Omental fat pad (tissue), 4 donors: ENCODE measurements around the gene PPP1R14C. TPM values are rescaled to one million over a fixed set of nuclear protein-coding genes. Genes with fewer than 3 reads are reported as not detected.

ENCODE experiments used
- ATAC-seq: fragments of 150-250 bp; one replicate; pipeline ENCODE4 v1.9.1; 2016; ENCODE audit warnings: mild to moderate bottlenecking, moderate library complexity; ENCODE audit not compliant: low FRiP score
- DNase-seq: peaks from one replicate; pipeline ENCODE4 v3.0.0-alpha.2; 2019; ENCODE audit warnings: low spot score
- total RNA-seq, 4 donors: library from RNA; depleted of rRNA; stranded (reverse); fragments of >200 nt; gene quantifications; one replicate each; pipeline ENCODE4 v1.1.0, GENCODE V29; 2016
- TF ChIP-seq, protein P1 (sequence below), 3 donors: fragments of 450-650 bp; IDR thresholded peaks; one replicate each; pipeline ENCODE4 v1.5.1; 2016 to 2017; ENCODE audit warnings: antibody characterized with exemption in 3 of 3, mild to moderate bottlenecking in 3 of 3, moderate library complexity in 2 of 3

Gene PPP1R14C
- total RNA-seq, 4 donors from 2014 or later = 0.31 to 1.1 TPM; not detected in 2

DNA sequence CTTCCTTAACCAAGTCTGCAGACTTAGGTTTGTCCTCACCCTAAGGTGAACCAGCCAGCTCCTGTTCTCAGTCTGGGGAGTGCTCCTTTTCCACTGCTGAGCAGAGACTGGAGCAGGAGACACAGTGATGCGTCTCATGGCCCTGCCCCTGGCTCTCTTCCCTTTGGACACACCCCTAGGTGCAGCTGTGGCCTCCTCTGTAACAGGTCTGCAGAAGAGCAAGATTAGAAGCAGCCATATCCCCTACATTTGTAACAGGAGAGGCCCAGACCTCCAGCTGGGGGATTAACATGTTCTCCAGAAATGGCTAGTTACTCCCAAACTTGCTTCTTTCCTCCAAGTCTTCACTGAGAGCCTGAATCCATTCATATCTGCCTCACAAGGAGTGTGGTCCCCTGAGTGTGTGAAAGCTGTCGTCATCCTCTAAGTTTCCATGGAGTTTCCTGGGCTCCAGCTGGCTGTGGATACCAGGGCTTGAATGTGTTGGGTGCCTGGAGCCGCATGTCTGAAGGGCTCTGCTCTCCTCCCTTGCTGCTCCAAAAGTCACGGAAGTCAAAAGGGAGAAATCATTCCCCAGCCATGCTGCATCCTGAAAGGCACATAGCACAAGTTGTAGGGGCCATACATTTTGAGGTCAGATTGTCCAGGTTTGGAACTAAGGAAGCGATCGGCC lies 57.7 kb downstream of the PPP1R14C start:
- TF ChIP-seq, protein P1, sequence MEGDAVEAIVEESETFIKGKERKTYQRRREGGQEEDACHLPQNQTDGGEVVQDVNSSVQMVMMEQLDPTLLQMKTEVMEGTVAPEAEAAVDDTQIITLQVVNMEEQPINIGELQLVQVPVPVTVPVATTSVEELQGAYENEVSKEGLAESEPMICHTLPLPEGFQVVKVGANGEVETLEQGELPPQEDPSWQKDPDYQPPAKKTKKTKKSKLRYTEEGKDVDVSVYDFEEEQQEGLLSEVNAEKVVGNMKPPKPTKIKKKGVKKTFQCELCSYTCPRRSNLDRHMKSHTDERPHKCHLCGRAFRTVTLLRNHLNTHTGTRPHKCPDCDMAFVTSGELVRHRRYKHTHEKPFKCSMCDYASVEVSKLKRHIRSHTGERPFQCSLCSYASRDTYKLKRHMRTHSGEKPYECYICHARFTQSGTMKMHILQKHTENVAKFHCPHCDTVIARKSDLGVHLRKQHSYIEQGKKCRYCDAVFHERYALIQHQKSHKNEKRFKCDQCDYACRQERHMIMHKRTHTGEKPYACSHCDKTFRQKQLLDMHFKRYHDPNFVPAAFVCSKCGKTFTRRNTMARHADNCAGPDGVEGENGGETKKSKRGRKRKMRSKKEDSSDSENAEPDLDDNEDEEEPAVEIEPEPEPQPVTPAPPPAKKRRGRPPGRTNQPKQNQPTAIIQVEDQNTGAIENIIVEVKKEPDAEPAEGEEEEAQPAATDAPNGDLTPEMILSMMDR (IDR thresholded peaks at IDR 0.05) = no peak
- DNase-seq (no peak), ATAC-seq (no peak)

DNA sequence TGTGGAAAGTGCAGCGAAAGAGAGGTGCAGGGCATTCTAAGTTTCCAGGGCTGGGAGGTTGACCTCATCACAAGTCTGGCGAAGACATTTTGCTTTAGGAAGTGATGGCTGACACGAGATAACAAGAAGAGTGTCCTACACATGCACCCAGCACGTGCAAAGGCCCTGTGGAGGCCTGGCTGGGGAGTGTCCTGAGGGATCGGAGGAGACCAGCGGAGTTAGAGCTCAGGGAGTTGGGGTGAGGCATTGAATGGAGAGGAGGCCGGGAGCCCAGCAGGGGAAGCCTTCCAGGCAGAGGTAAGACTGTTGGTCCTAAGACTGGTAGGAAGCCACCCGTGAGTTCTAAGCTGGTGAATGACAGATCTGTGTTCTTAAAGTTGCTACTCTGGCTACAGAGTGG lies 58.4 kb downstream of the PPP1R14C start:
- DNase-seq = no peak
- TF ChIP-seq, protein P1 (IDR thresholded peaks at IDR 0.05) = no peak
- no peak for ATAC-seq

DNA sequence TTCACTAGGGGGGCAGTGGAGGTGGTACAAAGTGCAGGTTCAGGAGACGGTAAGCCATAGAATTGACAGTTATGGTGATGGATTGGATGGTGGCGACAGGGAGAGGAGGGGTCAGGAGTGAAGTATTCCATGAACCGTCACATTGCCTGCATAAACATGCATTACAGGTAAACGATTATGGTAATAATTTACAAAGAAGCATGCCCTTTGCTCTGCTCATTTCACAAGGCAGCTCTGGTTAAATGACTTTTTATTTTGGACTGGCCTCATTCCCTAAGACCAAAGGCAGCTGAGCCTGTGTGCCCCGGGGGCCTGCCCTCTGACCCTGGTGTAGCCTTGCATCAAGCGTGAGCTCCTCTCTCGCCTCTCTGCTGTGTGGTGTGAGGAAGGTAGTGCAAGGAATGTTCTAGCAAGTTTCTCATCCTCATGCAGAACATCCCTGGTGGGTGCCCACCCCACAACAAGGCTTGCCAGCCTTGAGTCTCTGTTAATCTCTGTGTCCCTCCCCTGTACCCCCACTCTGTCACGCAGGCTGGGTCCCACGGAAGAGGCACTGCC lies 59.0 kb downstream of the PPP1R14C start:
- ATAC-seq (no peak), DNase-seq (no peak)
- TF ChIP-seq, protein P1 (IDR thresholded peaks at IDR 0.05) = no peak

DNA sequence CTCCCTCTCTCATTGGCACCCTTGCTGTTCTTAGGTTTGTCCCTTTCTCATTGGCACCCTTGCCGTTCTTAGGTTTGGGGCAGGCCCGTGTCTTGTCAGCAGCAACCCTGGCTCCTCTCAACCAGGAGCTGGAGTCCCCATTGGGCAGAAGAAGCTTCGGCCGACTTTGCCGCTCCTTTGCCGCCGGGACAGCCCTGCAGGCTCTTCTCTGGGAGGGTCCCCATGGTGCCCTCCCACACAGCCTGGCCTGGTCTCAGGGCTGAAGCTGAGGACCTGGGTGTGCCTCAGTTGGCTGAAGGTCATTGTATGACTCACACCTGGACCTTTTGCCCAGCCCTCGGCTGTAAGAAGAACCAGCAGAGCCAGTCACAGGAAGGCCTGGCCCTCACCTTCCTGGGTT lies 59.6 kb downstream of the PPP1R14C start:
- DNase-seq (no peak), ATAC-seq (no peak)
- TF ChIP-seq, protein P1 (IDR thresholded peaks at IDR 0.05) = no peak

DNA sequence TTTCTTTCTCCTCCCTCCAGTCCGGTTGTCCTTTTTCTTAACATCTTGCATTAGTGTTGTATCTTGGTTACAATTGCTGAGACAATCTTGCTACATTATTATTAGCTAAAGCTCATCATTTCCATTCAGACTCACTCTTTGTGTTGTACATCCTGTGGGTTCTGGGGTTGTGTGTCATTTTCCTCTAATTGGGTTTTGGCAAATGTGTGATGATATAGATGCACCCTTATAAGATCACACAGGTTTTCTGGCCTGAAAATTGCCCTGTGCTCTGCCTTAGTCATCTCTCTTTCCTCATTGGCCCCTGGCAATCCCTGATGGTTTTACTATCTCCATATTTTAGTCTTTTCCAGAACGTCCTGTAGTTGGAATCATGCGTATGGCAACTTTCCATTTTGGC lies 60.1 kb downstream of the PPP1R14C start:
- ATAC-seq = no peak
- TF ChIP-seq, protein P1 (IDR thresholded peaks at IDR 0.05) = no peak
- DNase-seq = no peak

DNA sequence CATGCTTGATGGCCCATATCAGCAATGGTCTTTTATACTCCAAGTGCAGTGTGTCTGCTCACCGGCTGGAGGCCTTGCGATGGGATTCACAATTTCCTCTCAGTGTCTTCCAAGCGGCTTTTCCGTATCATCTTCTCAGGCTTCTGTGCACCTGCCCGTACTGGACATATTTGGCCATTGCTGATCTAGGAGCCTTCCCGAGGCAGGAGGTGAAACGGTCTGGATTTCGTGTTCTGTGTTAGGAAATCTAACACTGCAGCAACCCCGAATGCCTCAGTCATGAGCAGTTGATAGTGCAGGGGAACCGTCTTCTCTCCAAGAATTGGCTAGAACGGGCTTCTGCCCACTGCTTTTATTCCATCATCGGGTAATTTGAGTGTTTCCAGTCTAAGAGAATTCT lies 60.5 kb downstream of the PPP1R14C start:
- ATAC-seq = no peak
- no peak for DNase-seq
- TF ChIP-seq, protein P1 (IDR thresholded peaks at IDR 0.05) = no peak
